NCI-H2107 treated with DMSO at 0.1 percent for 48 hours (cell line): ENCODE measurements around the gene EPHB1.
"Not testable (repeated sequence)": the region's sequence is repeated elsewhere in the genome, so short reads cannot be mapped to it uniquely, and the experiment has no call there.

ENCODE experiments used
- DNase-seq: peaks from one replicate; lab custom pipeline; 2025; ENCODE audit not compliant: unreplicated experiment; lab: John Stamatoyannopoulos, UW

The EPHB1 gene

DNA sequence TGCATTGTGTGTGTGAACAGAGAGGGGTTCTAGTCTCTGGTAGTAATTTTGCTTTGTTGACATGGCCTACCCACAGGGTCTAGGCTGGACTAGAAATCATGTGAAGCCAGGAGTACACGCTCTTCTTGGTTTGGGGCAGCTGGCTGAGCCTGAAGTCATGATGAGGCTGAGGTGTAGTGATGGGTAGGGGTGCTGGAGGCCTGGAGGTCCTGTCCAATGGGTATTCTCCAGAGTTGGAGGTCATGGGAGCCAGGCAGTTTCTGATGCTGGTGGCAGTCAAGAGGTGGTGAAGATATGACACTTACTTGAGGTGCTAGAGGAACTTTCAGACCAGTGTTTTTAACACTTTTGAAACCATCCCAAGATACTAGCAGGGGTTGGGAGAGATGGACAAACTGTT, 18.5 kb upstream of the EPHB1 start:
- no peak for DNase-seq

DNA sequence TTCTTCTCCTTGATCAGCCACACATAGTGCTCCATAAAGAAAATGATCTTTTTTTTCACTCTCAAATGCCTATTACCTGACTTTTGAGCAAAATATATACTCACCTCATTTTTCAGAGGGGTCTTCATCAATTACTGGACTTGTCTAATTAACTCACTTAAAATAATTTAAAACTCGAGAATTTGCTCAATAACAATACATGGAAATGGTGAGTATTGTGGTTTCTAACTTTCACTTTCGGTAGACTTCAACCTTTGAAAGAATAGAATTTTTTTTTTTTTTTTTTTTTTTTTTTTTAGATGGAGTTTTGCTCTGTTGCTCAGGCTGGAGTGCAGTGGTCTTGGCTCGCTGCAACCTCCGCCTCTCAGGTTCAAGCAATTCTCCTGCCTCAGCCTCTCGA, 17.7 kb upstream of the EPHB1 start:
- DNase-seq: no peak

GRCh38 chr3:134788283-134788682, 6.8 kb upstream of the EPHB1 start:
- not testable (repeated sequence) for DNase-seq

GRCh38 chr3:134790065-134790464, 5.0 kb upstream of the EPHB1 start:
- no peak for DNase-seq

DNA sequence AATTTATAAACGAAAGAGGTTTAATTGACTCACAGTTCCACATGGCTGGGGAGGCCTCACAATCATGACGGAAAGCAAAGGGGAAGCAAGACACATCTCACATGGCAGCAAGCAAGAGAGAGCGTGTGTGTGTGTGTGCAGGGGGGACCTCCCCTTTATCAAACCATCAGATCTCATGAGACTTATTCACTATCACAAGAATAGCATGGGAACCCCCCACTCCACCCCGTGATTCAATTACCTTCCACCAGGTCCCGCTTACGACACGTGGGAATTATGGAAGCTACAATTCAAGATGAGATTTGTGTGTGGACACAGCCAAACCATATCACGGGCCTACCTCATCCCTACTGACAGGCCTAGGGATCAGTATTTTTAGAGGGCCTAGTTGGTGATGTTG, 3.1 kb upstream of the EPHB1 start:
- no peak for DNase-seq

- no peak for DNase-seq
Observed at GRCh38 chr3:134792700-134793099, 2.4 kb upstream of the EPHB1 start.

GRCh38 chr3:134793562-134793961, 1.5 kb upstream of the EPHB1 start:
- DNase-seq: no peak

DNA sequence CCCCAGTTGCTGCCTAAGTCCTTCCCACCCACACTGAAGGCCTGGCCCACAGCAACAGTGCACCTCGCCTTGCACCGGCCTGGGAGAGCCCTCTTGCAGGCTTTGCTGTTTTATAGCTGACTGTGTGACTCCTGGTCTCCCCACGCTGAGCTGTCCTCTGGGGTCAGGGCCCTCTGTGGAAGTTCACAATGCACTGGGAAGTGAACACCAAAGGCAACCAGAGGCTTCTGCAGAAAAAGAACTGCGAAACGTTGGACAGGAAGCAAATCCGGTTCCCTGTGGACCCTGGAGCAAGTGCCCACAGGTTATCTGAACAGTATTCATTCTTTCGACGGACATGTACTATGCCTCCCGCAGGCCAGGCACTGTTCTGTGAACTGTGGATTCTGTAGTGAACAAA, 737 bp upstream of the EPHB1 start:
- no peak for DNase-seq

DNA sequence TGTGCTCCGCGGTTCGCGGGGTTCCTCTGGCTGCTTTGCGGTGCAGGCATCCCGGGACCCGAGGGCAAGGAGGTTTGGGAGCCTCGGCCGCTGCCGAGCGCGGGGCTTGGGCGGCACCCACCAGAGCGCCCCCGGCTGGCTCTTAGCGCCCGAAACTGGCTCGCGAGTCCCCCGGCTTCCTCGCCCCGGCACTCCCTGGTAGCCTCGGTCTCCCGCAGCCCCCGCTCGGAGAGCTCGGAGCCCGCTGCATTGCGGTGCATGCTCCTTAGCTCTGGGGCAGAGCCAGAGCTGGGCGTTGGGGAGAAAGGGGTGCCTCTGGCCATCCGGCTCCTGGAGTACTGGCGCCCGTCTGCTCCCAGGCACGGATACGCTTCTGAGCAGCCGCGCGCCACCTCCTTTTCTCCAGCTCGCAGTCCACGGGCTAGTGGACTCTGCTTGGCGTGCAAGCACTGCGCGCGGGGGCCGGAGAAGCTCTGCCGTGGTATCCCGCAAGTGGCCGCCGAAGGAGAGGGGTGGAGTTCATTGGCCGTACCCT, 753 bp downstream of the EPHB1 start:
- DNase-seq: no peak

GRCh38 chr3:134796281-134797056, 1.4 kb downstream of the EPHB1 start:
- peak; percentile 69 for DNase-seq

- no peak for DNase-seq
Observed at GRCh38 chr3:134797057-134797740, 2.1 kb downstream of the EPHB1 start.

DNA sequence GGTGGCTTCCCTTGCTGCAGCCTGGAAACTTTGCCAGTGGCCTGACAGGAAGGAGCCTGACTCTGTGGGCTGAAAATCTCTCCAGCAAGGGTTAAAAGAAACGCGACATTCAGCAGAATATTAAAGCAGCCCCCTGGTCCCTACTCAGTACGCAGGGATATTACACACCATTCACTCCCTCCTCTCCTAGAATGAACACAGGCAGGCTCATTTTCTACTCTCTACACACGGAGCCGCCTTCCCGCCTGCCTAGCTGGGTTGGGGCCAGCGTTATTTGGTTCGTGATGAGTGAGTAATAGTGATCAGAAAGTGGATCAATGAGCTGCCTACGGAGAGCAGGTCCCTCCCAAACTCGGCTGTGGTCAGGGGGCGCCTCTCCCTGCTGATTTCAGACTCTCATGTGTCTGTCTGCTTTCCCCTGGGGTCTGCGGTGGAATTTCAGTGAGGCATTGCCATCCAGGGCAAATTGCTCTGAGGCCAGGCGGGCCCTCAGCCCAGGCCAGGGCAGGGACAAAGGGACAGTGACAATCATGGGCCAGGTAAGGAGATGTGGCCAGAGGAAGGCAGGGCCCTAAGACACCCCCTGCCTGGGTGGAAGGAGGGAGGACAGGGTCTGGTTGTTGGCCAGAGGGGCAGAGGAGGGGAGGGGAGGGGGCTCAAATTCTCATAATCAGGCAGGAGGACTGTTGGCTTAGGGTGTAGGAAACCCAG, 2.8 kb downstream of the EPHB1 start:
- DNase-seq: no peak

- peak; percentile 77 for DNase-seq
Observed at GRCh38 chr3:134798681-134799311, 3.7 kb downstream of the EPHB1 start.

DNA sequence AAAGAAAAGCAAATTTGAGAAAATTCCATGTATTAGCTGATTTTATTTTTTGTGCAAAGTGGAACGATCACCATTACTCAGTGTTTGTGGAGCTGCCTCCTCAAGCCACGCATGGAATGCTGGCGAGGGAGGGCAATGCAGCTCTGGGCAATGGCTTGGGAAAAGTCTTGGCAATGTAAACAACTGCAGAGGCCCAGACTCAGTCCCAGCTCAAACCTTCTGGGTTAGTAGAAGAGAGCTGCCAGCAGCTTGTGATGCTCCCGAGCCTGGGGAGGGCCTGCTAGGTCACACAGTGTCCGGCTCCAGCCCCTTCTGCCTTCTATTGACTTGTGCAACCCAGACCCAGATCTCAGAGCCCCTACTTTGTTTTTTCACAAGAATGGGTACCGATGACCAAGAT, 4.3 kb downstream of the EPHB1 start:
- DNase-seq: no peak

DNA sequence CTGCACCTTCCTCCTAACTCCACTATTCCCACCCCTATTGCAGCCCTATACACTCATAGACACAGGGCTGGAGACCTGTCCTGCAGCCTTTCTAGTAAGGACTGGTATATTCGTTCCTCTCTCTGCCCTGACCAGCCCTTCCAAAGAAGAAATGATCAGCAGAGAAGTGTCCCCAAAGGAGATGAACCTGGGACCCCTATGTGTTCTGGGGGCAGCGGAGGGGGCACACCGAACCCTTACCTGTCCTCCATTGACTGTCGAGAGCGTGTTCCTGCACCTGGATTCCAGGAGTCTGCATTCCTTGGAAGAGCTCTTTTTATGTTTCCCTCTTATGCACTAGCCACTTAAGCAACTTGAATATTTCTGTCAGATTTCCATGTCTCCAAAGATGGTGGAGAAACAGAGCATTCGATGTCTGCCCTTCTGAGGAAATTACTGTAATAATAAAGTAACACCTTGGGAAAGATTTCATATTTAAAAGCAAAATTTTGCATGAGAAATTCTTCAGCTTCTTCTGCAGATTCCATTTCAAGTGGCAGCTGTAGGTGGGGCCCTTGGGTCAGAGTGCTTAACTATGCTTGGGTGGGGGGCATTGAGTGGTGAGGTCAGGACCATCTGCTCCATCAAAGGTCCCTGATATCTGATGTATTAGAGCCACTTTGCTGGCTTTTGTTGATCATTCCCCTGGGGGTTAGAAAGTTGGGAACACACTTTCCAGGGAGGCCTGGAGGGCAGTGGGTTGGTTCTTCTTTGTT, 6.3 kb downstream of the EPHB1 start:
- no peak for DNase-seq

- no peak for DNase-seq
Observed at GRCh38 chr3:134802428-134803050, 7.5 kb downstream of the EPHB1 start.

DNA sequence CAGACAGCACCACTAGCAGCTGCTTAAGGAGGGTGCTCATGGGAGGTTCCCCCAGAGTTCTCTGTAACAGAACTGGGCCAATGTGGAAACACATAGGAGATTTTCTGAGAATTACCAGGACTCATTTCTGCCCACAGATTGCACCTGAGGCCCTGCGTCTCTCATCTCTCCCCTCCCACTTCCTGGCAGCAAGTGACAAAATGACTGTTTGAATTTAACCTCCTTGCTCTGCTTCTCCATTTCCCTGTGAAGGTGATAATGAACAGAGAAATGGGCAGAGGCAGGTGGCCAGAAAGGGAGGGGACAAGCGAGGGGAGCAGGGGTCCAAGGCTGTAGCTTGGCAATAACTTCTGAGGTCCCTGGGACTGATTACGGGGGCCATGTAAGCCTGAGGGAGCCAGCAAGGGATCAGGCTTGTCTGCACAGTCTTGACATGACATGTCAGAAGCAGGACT, 8.0 kb downstream of the EPHB1 start:
- DNase-seq: no peak

DNA sequence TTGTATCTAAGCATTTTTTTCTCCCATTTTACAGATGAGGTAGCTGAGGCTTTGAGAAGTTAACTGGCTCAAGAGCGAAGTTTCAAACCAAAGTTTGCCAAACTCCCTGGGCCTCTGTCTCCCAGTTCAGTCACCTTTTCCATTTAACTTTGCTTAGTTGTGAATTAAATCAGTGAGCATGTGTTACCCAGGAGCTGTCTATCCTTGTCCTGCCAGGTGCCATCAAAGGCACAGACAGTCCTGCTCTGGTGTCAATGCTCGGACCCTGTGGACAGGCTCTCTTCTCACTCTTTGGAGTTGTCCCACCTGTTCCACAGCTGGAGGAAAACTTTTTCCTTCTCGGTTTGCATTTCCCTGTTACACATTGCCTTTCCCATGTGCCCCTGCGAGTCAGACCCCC, 8.6 kb downstream of the EPHB1 start:
- no peak for DNase-seq

DNA sequence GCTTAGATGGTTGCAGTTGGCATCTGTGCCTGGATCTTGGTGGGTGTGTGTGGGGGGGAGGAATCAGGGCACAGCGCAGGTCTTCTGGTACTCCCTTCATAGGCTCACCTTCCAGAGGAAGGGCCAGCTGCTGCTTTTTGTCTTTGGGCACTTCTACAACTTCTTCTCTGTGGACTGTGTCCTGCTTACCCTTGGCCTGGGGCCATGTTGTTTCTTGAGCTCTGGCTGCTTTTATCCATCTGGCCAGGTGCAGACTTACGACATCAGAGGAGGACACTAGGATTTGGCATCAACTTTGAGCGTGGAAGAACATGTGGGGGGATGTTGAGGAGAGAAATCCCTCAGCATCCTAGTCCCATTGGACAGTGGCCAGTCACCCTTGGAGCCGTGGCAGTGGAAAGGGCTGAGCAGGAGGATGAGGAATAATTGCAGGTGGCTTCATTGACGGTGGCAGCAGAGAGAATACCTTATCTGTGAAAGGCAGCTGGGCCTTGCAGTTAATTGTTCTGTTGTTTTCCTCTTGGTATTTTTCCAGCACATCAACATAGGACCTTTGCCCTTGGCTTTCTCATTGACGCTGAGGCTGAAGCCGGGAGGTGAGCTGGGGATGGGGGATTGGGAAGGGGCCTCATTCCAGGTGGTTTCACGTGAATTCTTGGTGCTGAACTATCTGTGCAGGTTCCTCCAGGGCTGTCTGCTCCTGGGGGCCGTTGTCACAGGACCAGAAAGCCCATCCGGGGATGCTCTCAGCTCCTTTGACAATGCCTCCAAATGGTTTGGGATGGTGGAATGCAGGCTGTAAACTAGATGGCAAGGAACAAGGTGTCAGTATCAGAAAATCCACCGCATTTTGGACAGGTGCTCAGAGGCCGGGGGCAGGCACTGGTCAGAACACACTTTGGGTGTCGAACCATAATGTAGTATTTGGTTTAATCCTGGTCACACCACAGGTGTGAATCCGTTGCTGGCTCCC, 9.7 kb downstream of the EPHB1 start:
- DNase-seq: no peak
